MCF 10A (cell line): ENCODE results near the gene ACSL4. TPM values are rescaled to one million over a fixed set of nuclear protein-coding genes. Genes with fewer than 3 reads are reported as not detected.
A peak's percentile ranks its signal among the peaks of the same experiment; 100 is the strongest.

Experiments used
- BruUV-seq: library from RNA; stranded (reverse); fragments of 400-500 nt; replicated peaks from 2 replicates; lab custom pipeline; 2021; lab: Mats Ljungman, UMichigan
- CTCF ChIA-PET: fragments of 300-600 bp; sonication (Branson Sonifier 250); formaldehyde crosslinking; extraction: SDS; loops from one replicate; lab custom pipeline; 2021; ENCODE audit warnings: antibody characterized with exemption, inconsistent platforms; lab: Yijun Ruan, JAX
- POLR2A ChIA-PET: fragments of 300-600, 350-650 bp; sonication (Branson Sonifier 250); formaldehyde crosslinking; extraction: SDS; loops from one replicate; lab custom pipeline; 2020; ENCODE audit warnings: antibody characterized with exemption, inconsistent platforms; lab: Yijun Ruan, JAX
- DNase-seq: peaks from one replicate; pipeline ENCODE4 v3.0.0-alpha.2; 2018; ENCODE audit not compliant: unreplicated experiment
- H3K27ac Mint-ChIP-seq: one replicate; pipeline ENCODE4 v1.8.0; 2022; ENCODE audit warnings: mild to moderate bottlenecking, low read depth, mixed read lengths; ENCODE audit not compliant: unreplicated experiment
- H3K27me3 Mint-ChIP-seq: one replicate; pipeline ENCODE4 v1.8.0; 2022; ENCODE audit warnings: mixed read lengths; ENCODE audit not compliant: insufficient read depth, unreplicated experiment
- H3K36me3 Mint-ChIP-seq: one replicate; pipeline ENCODE4 v1.8.0; 2022; ENCODE audit warnings: mild to moderate bottlenecking, moderate library complexity, mixed read lengths; ENCODE audit not compliant: insufficient read depth, unreplicated experiment
- H3K4me1 Mint-ChIP-seq: one replicate; pipeline ENCODE4 v1.8.0; 2022; ENCODE audit warnings: mixed read lengths; ENCODE audit not compliant: insufficient read depth, unreplicated experiment
- H3K4me3 Mint-ChIP-seq: one replicate; pipeline ENCODE4 v1.8.0; 2022; ENCODE audit warnings: mild to moderate bottlenecking, moderate library complexity, mixed read lengths; ENCODE audit not compliant: unreplicated experiment
- H3K9me3 Mint-ChIP-seq: one replicate; pipeline ENCODE4 v1.8.0; 2022; ENCODE audit warnings: mixed read lengths; ENCODE audit not compliant: unreplicated experiment
- CTCF ChIP-seq: fragments of 200-600 bp; IDR thresholded peaks from one replicate; pipeline ENCODE4 v1.8.0; 2022; ENCODE audit warnings: antibody characterized with exemption, mild to moderate bottlenecking; ENCODE audit not compliant: unreplicated experiment
- intact Hi-C: fragments of 100-400 bp; cut with micrococcal nuclease; formaldehyde crosslinking; loops from 2 replicates; pipeline ENCODE4 v1.14.1; 2022
- total RNA-seq: library from RNA; stranded (reverse); gene quantifications from 2 replicates; pipeline ENCODE4 v1.2.3, GENCODE V29; 2022

ACSL4 gene
- total RNA-seq, 1 experiment from 2014 or later = 70.1 TPM

GRCh38 chrX:109687903-109688302, 45.2 kb downstream of the ACSL4 start:
- ChIA-PET POLR2A (no interaction called here), CTCF (interaction anchor here (1.4 kb wide), 1 partner anchor 202 kb away, joined by 3 read pairs; no protein-coding TSS in a partner anchor)
- Mint-ChIP-seq H3K9me3 (no peaks in the 10 kb centered on the region), H3K4me3 (no peak overlapping the region), H3K27ac (no peak overlapping the region), H3K27me3 (peaks cover 30% of the 10 kb centered on the region), H3K4me1 (peaks cover 10% of the 10 kb centered on the region), H3K36me3 (peaks cover 9% of the 10 kb centered on the region)
- TF ChIP-seq CTCF = no peak
- no TSS peak for BruUV-seq
- no peak for DNase-seq
- intact Hi-C loops = no loop called here

- no peaks in the 10 kb centered on the region for H3K9me3 Mint-ChIP-seq
- ChIA-PET CTCF (interaction anchor here (1.0 to 1.7 kb wide), 4 partner anchors 9 to 205 kb away, joined by 3 to 6 read pairs (median 4); no protein-coding TSS in a partner anchor), POLR2A (interaction anchor here (0.6 to 1.2 kb wide), 2 partner anchors 9 to 71 kb away, joined by 3 read pairs; no protein-coding TSS in a partner anchor)
- no peak for DNase-seq
- no peak overlapping the region for H3K27ac Mint-ChIP-seq
- peaks cover 10% of the 10 kb centered on the region for H3K4me1 Mint-ChIP-seq
- TF ChIP-seq CTCF = no peak
- BruUV-seq = no TSS peak
- intact Hi-C loops = no loop called here
- no peak overlapping the region for H3K4me3 Mint-ChIP-seq
- peaks cover 47% of the 10 kb centered on the region for H3K27me3 Mint-ChIP-seq
- H3K36me3 Mint-ChIP-seq = peaks cover 26% of the 10 kb centered on the region
These were observed 47.4 kb downstream of the ACSL4 start for GRCh38 chrX:109685656-109686078.

- CTCF ChIA-PET = interaction anchor here (0.6 to 1.7 kb wide), 2 partner anchors 173 to 1058 kb away, joined by 3 to 6 read pairs; no protein-coding TSS in a partner anchor
- H3K27me3 Mint-ChIP-seq = peaks cover 47% of the 10 kb centered on the region
- no peaks in the 10 kb centered on the region for H3K9me3 Mint-ChIP-seq
- POLR2A ChIA-PET = interaction anchor here (0.7 to 1.2 kb wide), 2 partner anchors 10 to 210 kb away, joined by 3 read pairs; no protein-coding TSS in a partner anchor
- peak overlapping the region; percentile 13 for H3K27ac Mint-ChIP-seq
- no peak for TF ChIP-seq CTCF
- BruUV-seq = no TSS peak
- H3K36me3 Mint-ChIP-seq = peaks cover 26% of the 10 kb centered on the region
- intact Hi-C loops = no loop called here
- peak; percentile 18 for DNase-seq
- peaks cover 10% of the 10 kb centered on the region for H3K4me1 Mint-ChIP-seq
- no peak overlapping the region for H3K4me3 Mint-ChIP-seq
These were observed 48.9 kb downstream of the ACSL4 start for GRCh38 chrX:109684136-109684535.

GRCh38 chrX:109681475-109682081, 51.5 kb downstream of the ACSL4 start:
- intact Hi-C loops = no loop called here
- Mint-ChIP-seq H3K36me3 (peaks cover 41% of the 10 kb centered on the region), H3K27ac (no peak overlapping the region), H3K9me3 (no peaks in the 10 kb centered on the region), H3K27me3 (peaks cover 47% of the 10 kb centered on the region), H3K4me1 (peaks cover 10% of the 10 kb centered on the region), H3K4me3 (no peak overlapping the region)
- BruUV-seq = no TSS peak
- ChIA-PET CTCF (interaction anchor here (0.6 kb wide), 1 partner anchor 31 kb away, joined by 6 read pairs; no protein-coding TSS in a partner anchor), POLR2A (no interaction called here)
- TF ChIP-seq CTCF = no peak
- DNase-seq = no peak
